AG08396 (cell line): Measurements from ENCODE around the gene FKBP6.
"Not testable (repeated sequence)": the region's sequence is repeated elsewhere in the genome, so short reads cannot be mapped to it uniquely, and the experiment has no call there.

Experiments
- DNase-seq: peaks from one replicate; pipeline ENCODE4 v3.0.0; 2012; ENCODE audit warnings: low spot score, mixed read lengths

The FKBP6 gene

DNA sequence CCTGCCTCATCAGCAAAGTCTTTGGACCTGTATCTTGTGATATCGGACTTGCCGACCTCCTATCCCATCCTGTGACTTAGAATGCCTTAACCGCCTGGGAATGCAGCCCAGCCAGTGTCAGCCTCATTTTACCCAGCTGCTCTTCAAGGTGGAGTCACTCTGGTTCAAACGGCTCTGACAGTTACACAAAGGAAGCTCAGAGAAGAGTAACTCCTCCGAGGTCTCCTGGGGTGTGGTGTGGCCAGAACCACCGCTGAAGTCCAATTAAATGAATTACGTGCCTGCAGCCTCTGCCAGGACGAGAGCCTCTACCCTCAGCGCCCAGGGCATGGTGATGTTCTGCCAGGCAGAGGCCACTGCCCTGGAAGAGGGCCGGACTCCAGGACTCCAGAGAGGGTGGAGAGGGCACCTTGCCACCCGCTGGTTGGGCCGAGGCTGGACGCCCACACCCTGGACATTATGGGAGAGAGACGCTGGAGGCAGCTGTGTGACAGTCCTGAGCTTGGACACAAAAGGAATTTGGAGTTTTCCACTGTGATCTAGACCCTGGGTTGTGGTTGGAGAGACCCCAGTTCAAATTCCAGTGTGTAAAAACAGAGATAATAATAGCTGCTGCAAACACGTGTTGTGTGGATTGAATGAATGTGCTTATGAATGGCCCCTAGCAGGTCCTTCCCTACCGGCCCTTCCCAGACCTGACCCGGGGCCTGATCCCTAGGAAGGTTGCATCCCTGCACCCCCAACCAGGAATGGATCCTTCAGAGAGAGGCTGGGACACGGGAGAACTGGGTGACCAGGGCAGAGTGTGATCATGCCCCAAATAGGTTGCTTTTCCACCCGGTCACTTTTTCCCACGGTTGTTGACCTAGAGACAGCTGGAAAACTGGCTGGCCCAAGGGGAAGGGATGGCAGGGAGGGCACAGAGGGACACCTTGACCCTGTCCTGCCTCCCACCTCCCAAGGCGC lies 67.9 kb downstream of the FKBP6 start:
- DNase-seq: no peak

DNA sequence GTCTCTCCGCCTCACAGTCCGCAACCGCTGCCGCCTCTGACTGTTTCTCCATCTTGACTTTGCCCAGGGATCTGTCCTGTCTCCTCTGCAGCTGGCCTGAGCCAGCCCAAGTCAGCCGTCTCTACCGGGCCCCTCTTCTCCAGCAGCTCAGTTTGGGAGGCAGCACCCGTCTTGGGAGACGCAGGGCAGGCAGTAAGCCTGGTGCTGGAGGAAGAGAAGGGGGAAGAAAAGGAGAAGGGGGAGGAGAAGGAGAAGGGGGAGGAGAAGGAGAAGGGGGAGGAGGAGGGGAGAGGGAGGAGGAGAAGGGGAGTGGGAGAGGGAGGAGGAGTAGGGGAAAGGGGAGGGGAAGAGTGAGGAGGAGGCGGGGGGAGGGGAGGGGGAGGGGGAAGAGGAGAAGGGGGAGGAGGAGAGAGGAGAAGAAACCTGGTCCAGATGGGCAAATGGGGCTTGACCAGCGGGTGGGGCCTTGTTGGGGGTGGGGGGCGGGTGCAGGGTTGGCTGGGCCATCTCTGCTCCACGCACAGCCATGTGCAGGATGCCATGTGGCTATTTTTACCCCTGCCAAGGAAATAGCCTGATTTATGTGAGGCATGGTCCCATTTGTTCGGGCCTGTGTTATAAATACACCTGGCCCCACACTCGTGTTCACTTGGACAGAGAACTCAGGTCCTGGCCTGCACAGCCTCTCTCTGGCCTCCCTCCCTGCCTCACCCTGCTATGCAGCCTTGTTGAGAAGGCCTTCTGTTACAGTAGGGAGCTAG lies 69.7 kb downstream of the FKBP6 start:
- DNase-seq: no peak

DNA sequence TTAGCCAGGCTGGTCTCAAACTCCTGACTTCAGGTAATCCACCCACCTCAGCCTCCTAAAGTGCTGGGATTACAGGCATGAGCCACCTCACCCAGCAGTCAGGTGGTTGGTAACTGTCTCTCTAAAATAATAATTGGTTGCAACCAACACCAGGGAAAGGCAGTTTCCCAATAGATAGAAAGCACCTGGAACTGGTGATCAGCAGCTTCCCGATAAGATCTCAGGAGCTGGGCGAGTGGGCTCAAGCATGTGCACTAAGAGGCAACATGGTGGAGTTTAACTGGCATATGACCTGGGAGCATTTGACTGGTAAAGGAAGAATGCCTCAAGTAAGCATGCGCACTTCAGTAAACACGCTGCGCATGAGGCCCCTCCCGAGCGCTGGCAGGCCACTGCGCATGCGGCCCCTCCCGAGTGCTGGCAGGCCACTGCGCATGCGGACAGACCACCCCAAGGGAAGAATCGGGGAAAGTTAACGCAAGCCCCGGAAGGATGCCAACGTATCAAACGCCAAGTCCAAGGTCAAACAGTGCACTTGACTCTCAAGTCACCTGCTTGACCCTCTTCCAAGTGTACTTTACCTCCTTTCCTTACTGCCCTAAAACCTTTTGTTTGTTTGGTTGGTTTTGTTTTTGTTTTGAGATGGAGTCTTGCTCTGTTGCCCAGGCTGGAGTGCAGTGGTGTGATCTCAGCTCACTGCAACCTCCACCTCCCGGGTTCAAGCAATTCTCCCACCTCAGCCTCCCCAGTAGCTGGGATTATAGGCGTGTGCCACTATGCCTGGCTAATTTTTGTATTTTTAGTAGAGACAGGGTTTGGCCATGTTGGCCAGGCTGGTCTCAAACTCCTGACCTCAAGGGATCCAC lies 71.5 kb downstream of the FKBP6 start:
- DNase-seq: peak; percentile 77

DNA sequence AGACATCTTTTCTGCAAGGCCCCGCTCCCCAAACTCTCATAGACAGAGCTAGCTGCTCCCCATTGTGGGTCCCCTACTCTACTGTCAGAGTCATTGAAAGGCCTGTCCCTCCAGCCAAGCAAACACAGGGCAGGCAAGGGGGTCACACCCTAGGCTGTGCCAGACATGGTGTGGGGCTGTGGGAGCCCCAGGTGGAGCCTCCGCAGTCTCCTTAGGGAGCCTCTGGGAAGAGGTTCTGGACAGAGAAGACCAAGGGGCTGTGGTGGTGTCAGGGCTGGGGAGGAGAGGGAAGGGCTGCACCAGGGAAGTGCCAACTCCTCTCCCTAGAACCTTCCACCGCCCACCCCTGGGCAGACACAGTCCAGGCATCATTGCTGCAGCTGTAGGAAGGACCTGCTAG lies 76.9 kb downstream of the FKBP6 start:
- DNase-seq: not testable (repeated sequence)
